ENCODE data around the gene DSCAML1.

GRCh38 chr11:117381481-117382387 lies 415.3 kb downstream of the DSCAML1 start:
- no peak for TF ChIP-seq CTCF (conservative IDR thresholded peaks at IDR 0.05; ENCODE audit: low read length)
- no peak for TF ChIP-seq EZH2phosphoT487 (IDR thresholded peaks at IDR 0.05; ENCODE audit: borderline replicate concordance, low read depth, low read length)

Data from OCI-LY7 (cell line).